IMR-90 (cell line): Measurements from ENCODE around the gene HIPK3. TPM values are rescaled to one million over a fixed set of nuclear protein-coding genes. Genes with fewer than 3 reads are reported as not detected.

ENCODE experiments used
- ATAC-seq: fragments of 200-7000 bp; cut with Tn5 transposase; 2 replicates; pipeline ENCODE4 v1.9.1; 2020; ENCODE audit warnings: low read depth, mild to moderate bottlenecking, moderate library complexity
- BruUV-seq: library from RNA; stranded (reverse); fragments of 400-500 nt; replicated peaks from 2 replicates; lab custom pipeline; 2021; lab: Mats Ljungman, UMichigan
- CTCF ChIA-PET: fragments of 300-600 bp; formaldehyde crosslinking; extraction: SDS; loops from one replicate; lab custom pipeline; 2021; ENCODE audit warnings: antibody characterized with exemption; lab: Yijun Ruan, JAX
- POLR2A ChIA-PET: fragments of 300-600 bp; sonication (Branson Sonifier 250); formaldehyde crosslinking; loops from one replicate; lab custom pipeline; 2022; ENCODE audit warnings: antibody characterized with exemption; ENCODE audit not compliant: unreplicated experiment; lab: Charles Lee
- DNase-seq: peaks from one replicate; pipeline ENCODE4 v3.0.0; 2013
- H2AFZ ChIP-seq: replicated peaks from 2 replicates; pipeline ENCODE3; 2013; ENCODE audit warnings: low read length, mild to moderate bottlenecking; ENCODE audit not compliant: poor library complexity
- H2AK5ac ChIP-seq: 2 replicates; pipeline ENCODE4 v1.6.1; 2013; ENCODE audit warnings: low read depth, low read length, inconsistent platforms
- H2AK9ac ChIP-seq: replicated peaks from 2 replicates; pipeline ENCODE3; 2013; ENCODE audit warnings: mild to moderate bottlenecking, low read depth, low read length, moderate library complexity; ENCODE audit not compliant: poor library complexity
- H2BK120ac ChIP-seq: 2 replicates; pipeline ENCODE4 v1.6.1; 2013; ENCODE audit warnings: low read depth, low read length, inconsistent platforms
- H2BK15ac ChIP-seq: 3 replicates; pipeline ENCODE4 v1.6.1; 2013; ENCODE audit warnings: low read depth, low read length, inconsistent platforms
- H2BK20ac ChIP-seq: 2 replicates; pipeline ENCODE4 v1.6.1; 2013; ENCODE audit warnings: low read depth, mild to moderate bottlenecking, inconsistent platforms, low read length, moderate library complexity
- H2BK5ac ChIP-seq: 2 replicates; pipeline ENCODE4 v1.6.1; 2013; ENCODE audit warnings: mild to moderate bottlenecking, low read depth, low read length, inconsistent platforms; ENCODE audit not compliant: poor library complexity, severe bottlenecking
- H3K14ac ChIP-seq: replicated peaks from 2 replicates; pipeline ENCODE4 v1.6.1; 2013; ENCODE audit warnings: low read depth, low read length, inconsistent platforms
- H3K18ac ChIP-seq: 2 replicates; pipeline ENCODE4 v1.6.1; 2013; ENCODE audit warnings: low read depth, low read length, control low read depth
- H3K23ac ChIP-seq: 2 replicates; pipeline ENCODE4 v1.6.1; 2013; ENCODE audit warnings: low read depth, low read length, inconsistent platforms
- H3K27ac ChIP-seq: 2 replicates; pipeline ENCODE4 v1.5.1; 2013; ENCODE audit warnings: mild to moderate bottlenecking, control low read depth, low read length; ENCODE audit not compliant: insufficient read depth
- H3K27me3 ChIP-seq: 2 replicates; pipeline ENCODE4 v1.6.1; 2013; ENCODE audit warnings: low read length; ENCODE audit not compliant: control insufficient read depth, insufficient read depth
- H3K36me3 ChIP-seq: 2 replicates; pipeline ENCODE4 v1.6.1; 2013; ENCODE audit warnings: low read length, mixed read lengths; ENCODE audit not compliant: control insufficient read depth, insufficient read depth
- H3K4ac ChIP-seq: 2 replicates; pipeline ENCODE4 v1.6.1; 2013; ENCODE audit warnings: low read depth, low read length, inconsistent platforms
- H3K4me1 ChIP-seq: 2 replicates; pipeline ENCODE4 v1.6.1; 2013; ENCODE audit warnings: low read length, mixed read lengths; ENCODE audit not compliant: control insufficient read depth, insufficient read depth
- H3K4me2 ChIP-seq: 2 replicates; pipeline ENCODE4 v1.6.1; 2013; ENCODE audit warnings: low read depth, mild to moderate bottlenecking, control low read depth, low read length, moderate library complexity
- H3K4me3 ChIP-seq: 2 replicates; pipeline ENCODE4 v1.5.1; 2013; ENCODE audit warnings: low read depth, mild to moderate bottlenecking, control low read depth, low read length, moderate library complexity; ENCODE audit not compliant: insufficient read depth
- H3K56ac ChIP-seq: 2 replicates; pipeline ENCODE4 v1.6.1; 2013; ENCODE audit warnings: low read length, inconsistent platforms; ENCODE audit not compliant: insufficient read depth; ENCODE audit errors: extremely low read depth
- H3K79me1 ChIP-seq, 2 experiments: 2 replicates each; pipeline ENCODE4 v1.6.1; 2013; ENCODE audit warnings: low read length in 2 of 2, inconsistent platforms in 1 of 2, low read depth in 1 of 2
- H3K9ac ChIP-seq: 2 replicates; pipeline ENCODE4 v1.6.1; 2013; ENCODE audit warnings: low read depth, low read length, control low read depth
- H3K9me1 ChIP-seq: 2 replicates; pipeline ENCODE4 v1.6.1; 2013; ENCODE audit warnings: low read length, inconsistent platforms; ENCODE audit not compliant: insufficient read depth
- H3K9me3 ChIP-seq: 2 replicates; pipeline ENCODE4 v1.6.1; 2013; ENCODE audit warnings: low read length; ENCODE audit not compliant: control insufficient read depth, insufficient read depth
- H4K20me1 ChIP-seq: 2 replicates; pipeline ENCODE4 v1.6.1; 2013; ENCODE audit warnings: low read length, inconsistent platforms; ENCODE audit not compliant: insufficient read depth
- H4K5ac ChIP-seq: 2 replicates; pipeline ENCODE4 v1.6.1; 2013; ENCODE audit warnings: mild to moderate bottlenecking, low read depth, low read length, control low read depth
- H4K8ac ChIP-seq, 2 experiments: 2 replicates each; pipeline ENCODE4 v1.6.1; 2013; ENCODE audit warnings: low read depth in 2 of 2, low read length in 2 of 2, control low read depth in 1 of 2, inconsistent platforms in 1 of 2
- H4K91ac ChIP-seq: 2 replicates; pipeline ENCODE4 v1.6.1; 2013; ENCODE audit warnings: low read depth, low read length, inconsistent platforms; ENCODE audit not compliant: insufficient read depth
- BHLHE40 ChIP-seq: fragments of 150-350 bp; IDR thresholded peaks from 2 replicates; pipeline ENCODE4 v1.6.1; 2016; ENCODE audit warnings: mild to moderate bottlenecking, low read depth, low read length
- FOS ChIP-seq: fragments of 150-350 bp; IDR thresholded peaks from 2 replicates; pipeline ENCODE4 v1.6.1; 2016; ENCODE audit warnings: low read depth, low read length
- SMC3 ChIP-seq: fragments of 150-350 bp; IDR thresholded peaks from 2 replicates; pipeline ENCODE4 v1.6.1; 2016; ENCODE audit warnings: low read depth, mild to moderate bottlenecking, antibody characterized with exemption, low read length, moderate library complexity
- WGBS, 2 experiments: methylation state at CpG; one replicate each; pipeline versions ENCODE4 v1.1.5 to v1.1.7; 2013; ENCODE audit warnings: missing lambda C conversion rate in 2 of 2; ENCODE audit not compliant: insufficient read length in 1 of 2; ENCODE audit errors: extremely low coverage in 2 of 2; 5-methylcytosine and 5-hydroxymethylcytosine counted together
- dilution Hi-C: fragments of 300-500 bp; cut with HindIII; formaldehyde crosslinking; loops from one replicate; pipeline ENCODE4 v1.14.3; 2018; ENCODE audit warnings: low sequenced_read_pairs; ENCODE audit not compliant: unreplicated experiment
- in situ Hi-C: fragments of 300-500 bp; cut with MboI; formaldehyde crosslinking; loops from 3 replicates; pipeline ENCODE4 v1.14.3; 2019; ENCODE audit warnings: low sequenced_read_pairs, inconsistent platforms, mixed read lengths
- intact Hi-C: fragments of 100-400 bp; cut with micrococcal nuclease; formaldehyde crosslinking; loops from 2 replicates; pipeline ENCODE4 v1.10.0; 2022
- polyA plus RNA-seq, 3 experiments: library from polyadenylated mRNA; depleted of rRNA; stranded (reverse); fragments of >200 nt; gene quantifications; 2 replicates each; pipeline ENCODE4 v1.2.3, GENCODE V29; 2012; ENCODE audit warnings: low replicate concordance in 1 of 3
- total RNA-seq: library from RNA; depleted of rRNA; stranded (reverse); fragments of >200 nt; gene quantifications from 2 replicates; pipeline ENCODE4 v1.2.3, GENCODE V29; 2012
- TF ChIP-seq, protein P1 (sequence below): fragments of 150-350 bp; IDR thresholded peaks from 2 replicates; pipeline ENCODE4 v1.6.1; 2017; ENCODE audit warnings: mild to moderate bottlenecking, antibody characterized with exemption, low read length, low read depth

Gene HIPK3
- total and polyA plus RNA-seq, 2 of the 4 experiments (the other 2 are of a cell fraction) = 8.3 to 103 TPM

DNA sequence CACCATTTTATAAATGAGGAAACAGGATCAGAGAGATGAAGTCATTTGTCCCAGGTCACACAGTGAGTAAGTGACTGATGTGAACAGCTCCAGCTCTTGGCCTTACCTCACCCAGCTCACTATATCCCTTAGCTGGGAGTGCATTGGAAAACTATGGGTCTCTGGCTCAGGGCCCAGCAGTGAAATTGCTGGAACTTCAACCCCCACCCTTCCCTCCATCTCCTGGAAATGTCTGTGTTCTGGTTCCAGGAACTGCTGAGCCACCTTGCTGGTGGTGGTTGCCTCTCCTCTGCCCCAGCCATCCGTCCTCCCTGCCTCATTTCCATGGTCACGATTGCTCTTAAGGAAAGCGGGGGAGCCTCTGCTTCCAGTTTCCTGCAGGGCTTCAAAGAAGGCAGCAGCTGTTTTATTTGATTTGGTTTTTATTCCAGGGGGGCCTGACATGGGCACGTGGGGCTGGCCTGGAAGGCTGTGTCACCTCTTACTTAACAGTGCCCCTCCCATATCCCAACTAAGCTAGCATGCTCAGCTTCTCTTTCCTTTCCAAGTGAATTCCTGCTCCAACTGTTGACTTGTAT, 49.7 kb upstream of the HIPK3 start:
- no CpG with 5 or more reads among the region's 4 CpGs for WGBS, 2 experiments
- intact Hi-C loops (no loop called here), in situ Hi-C loops (no loop called here), dilution Hi-C loops (no loop called here)
- Histone ChIP-seq H3K23ac (no peak overlapping the region), H3K4me2 (no peak overlapping the region; the same call in 1 of the 2 replicates), H4K20me1 (no peaks in the 10 kb centered on the region), H3K18ac (no peak overlapping the region), H3K9me1 (no peaks in the 10 kb centered on the region; the same call in 1 of the 2 replicates), H2AK9ac (no peak overlapping the region), H2BK20ac (no peak overlapping the region), H2BK5ac (no peak overlapping the region), H3K4me3 (no peak overlapping the region), H3K9ac (no peak overlapping the region), H2AK5ac (no peak overlapping the region; the same call in 1 of the 2 replicates), H2AFZ (peak overlapping the region; percentile 9), H3K4ac (no peak overlapping the region), H3K56ac (no peak overlapping the region), H3K9me3 (no peaks in the 10 kb centered on the region), H2BK120ac (no peak overlapping the region), H3K4me1 (peaks cover 4% of the 10 kb centered on the region; the same call in 1 of the 2 replicates), H3K14ac (peak overlapping the region; percentile 66; the same call in 1 of the 2 replicates), H4K91ac (no peak overlapping the region), H3K27me3 (no peaks in the 10 kb centered on the region), H3K79me1 (no peaks in the 10 kb centered on the region), H4K5ac (no peak overlapping the region; the same call in 1 of the 2 replicates), H4K8ac (no peak overlapping the region; a peak in 1 of 4 replicates), H3K27ac (no peak overlapping the region), H3K36me3 (no peaks in the 10 kb centered on the region), H2BK15ac (no peak overlapping the region)
- no peak for TF ChIP-seq SMC3
- no peak for TF ChIP-seq FOS
- TF ChIP-seq BHLHE40 = no peak
- TF ChIP-seq, protein P1, sequence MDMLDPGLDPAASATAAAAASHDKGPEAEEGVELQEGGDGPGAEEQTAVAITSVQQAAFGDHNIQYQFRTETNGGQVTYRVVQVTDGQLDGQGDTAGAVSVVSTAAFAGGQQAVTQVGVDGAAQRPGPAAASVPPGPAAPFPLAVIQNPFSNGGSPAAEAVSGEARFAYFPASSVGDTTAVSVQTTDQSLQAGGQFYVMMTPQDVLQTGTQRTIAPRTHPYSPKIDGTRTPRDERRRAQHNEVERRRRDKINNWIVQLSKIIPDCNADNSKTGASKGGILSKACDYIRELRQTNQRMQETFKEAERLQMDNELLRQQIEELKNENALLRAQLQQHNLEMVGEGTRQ = peak; percentile 10; the same call in 1 of the 2 replicates
- no TSS peak for BruUV-seq
- DNase-seq (peak; percentile 27), ATAC-seq (peak; percentile 73)
- ChIA-PET CTCF (interaction anchor here (1.4 kb wide), 1 partner anchor 14 kb away, joined by 3 read pairs; no protein-coding TSS in a partner anchor), POLR2A (no interaction called here)
